A673 (cell line): Measurements from ENCODE around the gene WDFY4.

Experiments used
- CTCF ChIP-seq: fragments of 300-800, 200-600 bp; sonication (generic); conservative IDR thresholded peaks from 2 replicates; pipeline ENCODE4 v1.5.1; 2017; ENCODE audit warnings: low read depth, mild to moderate bottlenecking, antibody characterized with exemption, low read length, moderate library complexity, mixed read lengths
- EZH2 ChIP-seq: fragments of 200-600 bp; sonication (generic); IDR thresholded peaks from 2 replicates; pipeline ENCODE4 v1.6.1; 2017; ENCODE audit warnings: borderline replicate concordance, low read depth, mild to moderate bottlenecking, mixed read lengths, antibody characterized with exemption, low read length; ENCODE audit not compliant: poor library complexity, severe bottlenecking

GRCh38 chr10:48749254-48749787 lies 64.6 kb downstream of the WDFY4 start:
- TF ChIP-seq CTCF: no peak
- no peak for TF ChIP-seq EZH2
